Ascending aorta (tissue), 1 donor: ENCODE data around the gene ATG4B. TPM values are rescaled to one million over a fixed set of nuclear protein-coding genes. Genes with fewer than 3 reads are reported as not detected.

Experiments used
- total RNA-seq: library from RNA; depleted of rRNA; stranded (reverse); fragments of >200 nt; gene quantifications from one replicate; pipeline ENCODE4 v1.1.0, GENCODE V29; 2016

The ATG4B gene
- total RNA-seq, 1 donor from 2014 or later: 225 TPM

Other genes starting within 250 kb of the ATG4B start
- gene STK25, start 129.1 kb upstream of the ATG4B start, total RNA-seq: 259 TPM
- 35.4 TPM for gene BOK, start 78.9 kb upstream of the ATG4B start, total RNA-seq
- gene THAP4, start 535 bp upstream of the ATG4B start, total RNA-seq: 80.8 TPM
- gene DTYMK, start 49.1 kb downstream of the ATG4B start, total RNA-seq: 25.0 TPM
- gene ING5, start 64.3 kb downstream of the ATG4B start, total RNA-seq: 38.1 TPM
- gene D2HGDH, start 96.9 kb downstream of the ATG4B start, total RNA-seq: 22.2 TPM
- not detected for gene GAL3ST2, start 139.1 kb downstream of the ATG4B start, total RNA-seq
- not detected for gene NEU4, start 171.5 kb downstream of the ATG4B start, total RNA-seq
- not detected for gene PDCD1, start 221.2 kb downstream of the ATG4B start, total RNA-seq
- not detected for gene RTP5, start 232.0 kb downstream of the ATG4B start, total RNA-seq